Fibroblast of skin of right biceps (primary cell): ENCODE results near the gene LCLAT1.
"Not testable (repeated sequence)": the region's sequence is repeated elsewhere in the genome, so short reads cannot be mapped to it uniquely, and the experiment has no call there.

Experiments
- DNase-seq: peaks from one replicate; pipeline ENCODE4 v3.0.0-alpha.2; 2013

The LCLAT1 gene

GRCh38 chr2:30492185-30492584 lies 45.1 kb downstream of the LCLAT1 start:
- no peak for DNase-seq

- DNase-seq: no peak
These were observed 45.6 kb downstream of the LCLAT1 start for GRCh38 chr2:30492619-30493018.

GRCh38 chr2:30493440-30493839 lies 46.4 kb downstream of the LCLAT1 start:
- DNase-seq: no peak

- DNase-seq: not testable (repeated sequence)
These were observed 48.9 kb downstream of the LCLAT1 start for GRCh38 chr2:30495896-30496295.

- no peak for DNase-seq
These were observed 52.6 kb downstream of the LCLAT1 start for GRCh38 chr2:30499681-30500080.

GRCh38 chr2:30500699-30501098 lies 53.7 kb downstream of the LCLAT1 start:
- no peak for DNase-seq

GRCh38 chr2:30502310-30502709 lies 55.3 kb downstream of the LCLAT1 start:
- no peak for DNase-seq

GRCh38 chr2:30503007-30503694 lies 56.1 kb downstream of the LCLAT1 start:
- no peak for DNase-seq

GRCh38 chr2:30503695-30504052 lies 56.6 kb downstream of the LCLAT1 start:
- no peak for DNase-seq

- DNase-seq: peak; percentile 30
These were observed 57.7 kb downstream of the LCLAT1 start for GRCh38 chr2:30504731-30505130.

- DNase-seq: no peak
These were observed 58.6 kb downstream of the LCLAT1 start for GRCh38 chr2:30505500-30506180.

- DNase-seq: not testable (repeated sequence)
These were observed 60.4 kb downstream of the LCLAT1 start for GRCh38 chr2:30507460-30507859.

- DNase-seq: no peak
These were observed 62.7 kb downstream of the LCLAT1 start for GRCh38 chr2:30509716-30510115.

- no peak for DNase-seq
These were observed 63.4 kb downstream of the LCLAT1 start for GRCh38 chr2:30510409-30510808.

- peak; percentile 27 for DNase-seq
These were observed 64.4 kb downstream of the LCLAT1 start for GRCh38 chr2:30511122-30512083.

- DNase-seq: no peak
These were observed 65.3 kb downstream of the LCLAT1 start for GRCh38 chr2:30512243-30512886.

GRCh38 chr2:30513649-30514048 lies 66.6 kb downstream of the LCLAT1 start:
- not testable (repeated sequence) for DNase-seq

GRCh38 chr2:30514134-30514847 lies 67.2 kb downstream of the LCLAT1 start:
- DNase-seq: peak; percentile 66

GRCh38 chr2:30514848-30515435 lies 67.9 kb downstream of the LCLAT1 start:
- no peak for DNase-seq

GRCh38 chr2:30516166-30516565 lies 69.1 kb downstream of the LCLAT1 start:
- no peak for DNase-seq

- no peak for DNase-seq
These were observed 72.8 kb downstream of the LCLAT1 start for GRCh38 chr2:30519796-30520195.

- DNase-seq: no peak
These were observed 75.4 kb downstream of the LCLAT1 start for GRCh38 chr2:30522421-30522820.
